Stimulated activated CD4-positive, alpha-beta T cell treated with anti-CD3 and anti-CD28 coated beads, Interleukin-4, amount 100 ng/mL, for 24 hours (primary cell): Measurements from ENCODE around the gene FAM118A.
A peak's percentile ranks its signal among the peaks of the same experiment; 100 is the strongest.
"Not testable (repeated sequence)": the region's sequence is repeated elsewhere in the genome, so short reads cannot be mapped to it uniquely, and the experiment has no call there.

ENCODE experiments used
- DNase-seq: peaks from one replicate; pipeline ENCODE4 v3.0.0-alpha.2; 2020

FAM118A gene

DNA sequence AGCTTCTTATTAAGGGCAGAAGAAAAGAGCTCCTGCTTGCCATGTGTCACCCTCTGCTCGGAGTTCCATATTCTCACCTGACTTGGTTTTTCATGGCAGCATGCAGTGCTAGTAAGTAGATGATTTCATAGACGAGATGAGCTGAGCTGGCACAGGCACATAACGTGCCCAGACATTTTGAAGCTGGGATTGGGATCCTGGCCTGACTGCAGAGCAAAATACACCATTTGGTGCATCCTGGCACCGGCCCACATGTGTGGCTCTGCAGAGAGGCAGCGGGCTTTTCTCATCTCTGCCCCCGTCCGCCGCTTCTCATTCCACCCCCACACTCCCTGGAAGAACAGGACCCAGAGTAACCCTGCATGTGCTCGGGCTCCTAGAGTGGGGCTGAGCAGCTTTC is 24.8 kb downstream of the FAM118A start:
- DNase-seq = no peak

DNA sequence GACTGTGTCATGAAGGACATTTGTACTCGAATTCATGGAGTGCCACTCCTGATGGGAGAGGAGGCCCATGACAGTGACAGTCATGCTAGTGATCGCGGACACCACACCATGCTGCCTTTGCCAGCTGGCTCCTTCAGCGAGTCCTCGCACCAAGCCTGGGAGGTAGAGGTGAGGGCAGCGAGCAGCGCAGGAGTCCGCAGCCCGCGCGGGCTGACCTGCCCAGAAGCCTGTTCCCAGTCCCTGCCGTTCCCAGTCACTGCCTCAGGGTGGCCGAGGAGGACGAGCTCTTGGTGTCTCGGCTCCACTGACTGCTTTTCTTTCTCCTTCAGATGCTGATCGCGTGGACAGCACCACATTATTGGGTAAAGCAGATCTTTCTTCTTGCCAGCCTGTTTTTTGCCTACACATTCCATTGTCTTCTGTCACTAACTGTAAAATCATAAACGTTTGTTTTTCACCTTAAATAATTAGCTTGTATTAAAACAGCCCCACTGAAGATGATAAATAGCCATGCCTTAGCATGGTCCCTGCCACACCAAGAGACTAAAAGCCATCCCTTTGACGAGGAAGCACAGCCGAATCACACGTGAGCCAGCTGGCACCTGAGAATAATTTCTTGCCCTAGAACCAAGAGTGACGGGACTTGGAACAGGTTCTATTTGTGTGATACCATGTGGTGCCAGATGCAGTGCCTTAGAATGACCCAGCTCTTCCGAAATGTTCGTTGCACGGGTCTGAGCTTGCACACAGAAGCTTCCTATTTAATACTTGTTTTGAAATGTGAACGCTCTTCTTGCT is 25.5 kb downstream of the FAM118A start:
- no peak for DNase-seq

- DNase-seq = no peak
These were observed 26.3 kb downstream of the FAM118A start for GRCh38 chr22:45335854-45336522.

GRCh38 chr22:45336971-45337431 is 27.3 kb downstream of the FAM118A start:
- DNase-seq = no peak

- no peak for DNase-seq
These were observed 27.8 kb downstream of the FAM118A start for GRCh38 chr22:45337536-45337935.

DNA sequence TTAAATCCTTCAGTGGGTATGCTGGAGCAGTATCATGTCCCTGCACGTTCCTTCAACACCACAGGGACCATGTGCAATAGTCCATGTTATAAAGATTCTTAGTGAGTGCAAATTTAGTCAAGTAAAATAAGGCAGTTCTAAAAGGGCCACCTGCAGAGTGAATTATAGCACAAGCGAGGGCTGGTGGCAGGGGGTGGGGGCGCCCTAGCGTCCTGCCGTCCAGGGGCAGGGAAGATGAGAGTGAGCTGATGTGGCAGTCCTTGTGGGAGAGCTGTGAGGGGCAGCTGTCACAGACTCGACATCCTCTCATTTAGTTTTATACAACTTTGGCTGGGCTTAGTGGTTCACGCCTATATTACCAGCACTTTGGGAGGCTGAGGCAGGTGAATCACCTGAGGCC is 29.1 kb downstream of the FAM118A start:
- no peak for DNase-seq

DNA sequence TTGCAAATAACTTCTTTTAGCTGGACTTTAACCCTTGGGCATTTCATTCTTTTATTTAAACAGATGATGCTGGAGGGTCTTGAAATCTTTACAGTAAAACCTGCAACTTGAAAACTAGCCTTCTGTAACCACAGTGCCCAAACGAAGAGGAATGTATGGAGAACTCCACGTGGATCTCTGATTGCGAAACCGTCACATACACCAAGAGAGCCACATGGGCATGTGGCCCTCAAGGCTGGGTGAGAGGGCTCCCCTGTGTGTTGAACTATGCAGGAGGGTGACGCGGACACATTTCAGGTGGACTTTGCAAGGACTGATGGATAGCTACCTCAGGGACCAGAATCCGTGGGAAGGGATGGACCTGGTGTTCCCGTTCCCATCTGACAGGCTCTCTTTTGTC is 30.6 kb downstream of the FAM118A start:
- no peak for DNase-seq

GRCh38 chr22:45341498-45341897 is 31.8 kb downstream of the FAM118A start:
- peak; percentile 59 for DNase-seq

DNA sequence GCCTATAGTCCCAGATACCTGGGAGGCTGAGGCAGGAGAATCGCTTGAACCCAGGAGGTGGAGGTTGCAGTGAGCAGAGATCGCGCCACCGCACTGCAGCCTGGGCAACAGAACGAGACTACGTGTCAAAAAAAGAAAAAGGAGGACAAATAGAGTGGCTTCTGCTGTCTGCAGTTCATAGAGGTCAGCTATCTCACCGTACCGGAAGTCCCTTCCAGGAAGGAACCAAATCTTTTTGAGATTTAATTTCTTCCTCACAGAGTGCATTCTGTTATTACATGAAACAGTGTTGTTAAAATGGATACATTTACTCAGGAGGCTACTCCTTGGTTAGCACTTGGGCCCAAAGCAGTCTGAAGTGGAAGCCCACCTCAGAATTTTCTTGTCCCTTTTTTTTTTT is 33.4 kb downstream of the FAM118A start:
- DNase-seq = no peak

- no peak for DNase-seq
These were observed 34.6 kb downstream of the FAM118A start for GRCh38 chr22:45344334-45344733.

DNA sequence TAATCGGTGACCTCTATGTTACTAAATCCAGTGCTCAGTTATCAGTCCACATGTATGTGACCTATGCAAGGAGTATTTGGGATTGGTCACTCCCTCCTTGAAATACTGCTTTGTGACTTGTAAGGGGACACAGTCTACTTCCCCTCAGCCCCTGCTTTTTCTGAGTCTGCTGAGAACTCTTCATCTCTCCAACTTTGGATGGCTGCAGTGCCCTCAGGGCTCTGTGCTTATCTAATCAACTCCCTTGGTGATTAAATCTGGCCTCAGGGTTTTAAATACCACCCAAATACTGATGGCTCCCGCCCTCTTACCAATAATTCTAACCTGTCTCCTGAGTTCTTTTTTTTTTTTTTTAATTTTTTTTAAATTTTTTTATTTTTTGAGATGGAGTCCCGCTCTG is 40.2 kb downstream of the FAM118A start:
- DNase-seq = no peak

- no peak for DNase-seq
These were observed 42.2 kb downstream of the FAM118A start for GRCh38 chr22:45351956-45352355.

DNA sequence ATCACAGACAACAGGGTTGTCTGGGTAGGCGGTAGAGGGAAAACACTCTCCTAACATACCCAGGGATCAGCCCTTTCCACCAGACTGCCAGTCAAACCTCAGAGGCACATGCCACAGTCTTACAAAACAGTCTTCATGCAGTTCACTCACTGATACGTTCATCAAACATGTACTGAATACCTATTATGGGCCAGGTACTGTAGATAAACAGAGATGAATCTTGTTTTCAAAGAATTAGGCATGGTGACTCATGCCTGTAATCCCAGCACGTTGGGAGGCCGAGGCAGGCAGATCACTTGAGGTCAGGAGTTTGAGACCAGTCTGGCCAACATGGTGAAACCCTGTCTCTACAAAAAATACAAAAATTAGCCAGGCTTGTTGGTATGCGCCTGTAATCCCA is 43.0 kb downstream of the FAM118A start:
- not testable (repeated sequence) for DNase-seq

GRCh38 chr22:45353786-45354185 is 44.1 kb downstream of the FAM118A start:
- no peak for DNase-seq

GRCh38 chr22:45357490-45357889 is 47.8 kb downstream of the FAM118A start:
- no peak for DNase-seq

- DNase-seq = no peak
These were observed 48.4 kb downstream of the FAM118A start for GRCh38 chr22:45358127-45358526.

- no peak for DNase-seq
These were observed 49.9 kb downstream of the FAM118A start for GRCh38 chr22:45359627-45360026.

DNA sequence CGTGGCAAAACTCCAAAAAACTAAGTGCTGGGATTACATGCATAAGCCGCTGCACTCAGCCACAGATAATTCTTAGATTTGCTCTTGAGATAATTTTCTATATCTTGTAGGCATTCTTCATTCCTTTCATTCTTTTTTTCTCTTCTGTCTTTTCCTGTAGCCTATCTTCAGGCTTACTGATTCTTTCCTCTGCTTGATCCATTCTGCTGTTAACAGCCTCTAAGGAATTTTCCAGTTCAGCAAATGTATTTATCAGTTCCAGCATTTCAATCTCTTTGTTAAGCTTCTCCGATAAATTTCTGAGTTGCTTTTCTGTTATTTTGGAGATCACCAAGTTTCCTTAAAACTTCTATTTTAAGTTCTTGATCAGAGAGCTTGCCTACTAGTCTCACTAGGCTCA is 57.0 kb downstream of the FAM118A start:
- DNase-seq = no peak

DNA sequence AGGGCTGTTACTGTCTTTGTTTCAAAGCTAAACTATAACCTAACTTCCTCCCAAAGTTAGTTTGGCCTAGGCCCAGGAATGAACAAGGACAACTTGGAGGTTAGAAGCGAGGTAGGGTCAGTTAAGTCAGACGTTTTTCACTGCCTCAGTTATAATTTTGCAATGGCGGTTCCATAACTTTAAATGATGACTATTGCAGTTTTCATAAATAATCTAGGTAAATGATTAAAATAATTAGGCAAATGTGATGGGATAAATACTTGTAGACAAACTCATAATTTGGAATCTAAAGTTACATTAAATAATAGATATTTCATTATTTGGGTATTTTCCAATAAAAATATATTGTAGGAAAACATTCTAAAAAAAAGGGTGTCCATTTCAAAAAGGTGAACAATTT is 63.9 kb downstream of the FAM118A start:
- not testable (repeated sequence) for DNase-seq

- DNase-seq = no peak
These were observed 66.3 kb downstream of the FAM118A start for GRCh38 chr22:45376009-45376408.

- no peak for DNase-seq
These were observed 67.0 kb downstream of the FAM118A start for GRCh38 chr22:45376703-45377102.

GRCh38 chr22:45381348-45381747 is 71.6 kb downstream of the FAM118A start:
- DNase-seq = no peak

- no peak for DNase-seq
These were observed 79.8 kb downstream of the FAM118A start for GRCh38 chr22:45389546-45389945.
